K562 treated with DMSO at 1 percent for 4 hours (cell line): ENCODE results near the gene TGM2. TPM values are rescaled to one million over a fixed set of nuclear protein-coding genes. Genes with fewer than 3 reads are reported as not detected.

Experiments used
- total RNA-seq: library from RNA; unstranded; fragments of 300-600 nt; gene quantifications from 2 replicates; pipeline ENCODE4 v1.2.3, GENCODE V29; 2022; ENCODE audit not compliant: insufficient read depth

The TGM2 gene
- total RNA-seq: 92.6 and 94.8 TPM in 2 replicates

DNA sequence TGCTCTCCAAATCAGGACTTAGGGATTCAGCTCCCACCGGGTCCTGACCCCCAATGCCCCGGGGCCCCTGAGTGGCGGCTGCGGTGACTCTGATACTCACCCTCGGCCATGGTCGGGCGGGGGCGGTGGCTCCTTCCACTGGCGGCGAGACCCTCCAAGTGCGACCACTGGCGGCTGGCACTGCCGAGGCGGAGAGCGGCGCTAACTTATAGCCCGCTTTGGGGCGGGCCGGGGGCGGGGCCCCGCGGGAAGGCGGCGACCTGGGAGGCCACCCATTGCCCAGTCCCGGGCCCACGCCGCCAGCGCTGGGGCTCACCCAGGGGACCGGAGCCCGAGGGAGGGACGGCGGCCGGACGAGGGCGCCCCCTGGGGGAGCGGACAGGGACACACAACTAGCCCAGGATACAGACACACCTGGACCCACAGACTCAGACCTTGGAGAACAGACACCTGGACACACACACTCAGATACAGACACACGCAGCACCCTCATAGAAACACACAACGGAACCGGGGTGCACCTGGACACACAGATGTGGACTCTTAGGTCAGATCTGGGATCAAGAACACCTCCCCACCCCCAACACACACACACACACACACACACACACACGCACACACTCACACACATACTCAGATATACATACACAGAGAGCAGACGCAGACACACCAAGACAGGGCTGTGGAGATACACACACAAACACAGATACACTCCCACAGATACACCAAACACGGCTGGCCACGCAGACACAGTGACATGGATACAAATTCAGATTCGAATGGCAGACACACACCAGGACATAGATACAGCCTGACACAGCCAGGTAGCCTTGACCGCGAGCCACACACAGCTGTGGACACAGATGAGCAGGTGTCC, at the start of gene TGM2:
Gene TGM2 (minus strand): TSS at position 182 of the 877 bp plus-strand sequence. CDS start 72 bp downstream, at position 110.

Other genes starting within 250 kb of the TGM2 start
- 20.5 and 21.8 TPM in 2 replicates for gene TTI1, start 131.8 kb downstream of the TGM2 start, total RNA-seq
- gene RPRD1B, start 131.5 kb downstream of the TGM2 start, total RNA-seq: 12.8 and 16.1 TPM in 2 replicates
- gene KIAA1755, start 95.5 kb upstream of the TGM2 start, total RNA-seq: not detected in 2 replicates
- not detected in 2 replicates for gene BPI, start 138.9 kb upstream of the TGM2 start, total RNA-seq
- not detected in 2 replicates for gene LBP, start 181.2 kb upstream of the TGM2 start, total RNA-seq